Upper lobe of right lung (tissue), 1 donor: Measurements from ENCODE around the gene DYNLT1. TPM values are rescaled to one million over a fixed set of nuclear protein-coding genes. Genes with fewer than 3 reads are reported as not detected.

ENCODE experiments used
- ATAC-seq: fragments of 200-7000 bp; cut with Tn5 transposase; one replicate; pipeline ENCODE4 v1.9.1; 2020; ENCODE audit warnings: mild to moderate bottlenecking, moderate library complexity
- DNase-seq: peaks from one replicate; pipeline ENCODE4 v3.0.0-alpha.2; 2020
- H3K27ac ChIP-seq: fragments of 200-600 bp; one replicate; pipeline ENCODE4 v1.8.0; 2022
- H3K27me3 ChIP-seq: fragments of 200-600 bp; one replicate; pipeline ENCODE4 v1.8.0; 2022; ENCODE audit warnings: mild to moderate bottlenecking
- H3K36me3 ChIP-seq: fragments of 200-600 bp; one replicate; pipeline ENCODE4 v1.8.0; 2022
- H3K4me1 ChIP-seq: fragments of 200-600 bp; one replicate; pipeline ENCODE4 v1.8.0; 2022
- H3K4me3 ChIP-seq: fragments of 200-600 bp; one replicate; pipeline ENCODE4 v1.8.0; 2022; ENCODE audit warnings: mild to moderate bottlenecking
- H3K9me3 ChIP-seq: fragments of 200-600 bp; one replicate; pipeline ENCODE4 v1.8.0; 2022
- CTCF ChIP-seq: fragments of 200-600 bp; IDR thresholded peaks from one replicate; pipeline ENCODE4 v1.8.0; 2022; ENCODE audit warnings: antibody characterized with exemption
- intact Hi-C: fragments of 100-400 bp; cut with DNase I; formaldehyde crosslinking; loops from one replicate; pipeline ENCODE4 v1.11.0; 2022
- microRNA-seq: library from miRNA; unstranded; fragments of <30 nt; microRNA quantifications from one replicate; pipeline ENCODE4 v1.2.0, GENCODE V29; 2020; ENCODE audit warnings: borderline microRNAs expressed
- total RNA-seq: library from RNA; stranded (reverse); fragmentation: NEBNext Ultra II Directional; extraction: Animal tissue kit (Norgen Biotek cat#: 25700); gene quantifications from one replicate; pipeline ENCODE4 v1.2.1, GENCODE V29; 2021
- donor health status: DM: no; HTN: yes; CAD: no; lungs with severe emphysema.

Gene DYNLT1
- total RNA-seq, 1 donor from 2014 or later: 104 TPM

- no peak for TF ChIP-seq CTCF
- Histone ChIP-seq H3K27me3 (no peaks in the 10 kb centered on the region), H3K27ac (no peak overlapping the region), H3K4me1 (no peaks in the 10 kb centered on the region), H3K9me3 (no peaks in the 10 kb centered on the region), H3K4me3 (no peak overlapping the region), H3K36me3 (peaks cover 85% of the 10 kb centered on the region)
- intact Hi-C loops: no loop called here
- no peak for DNase-seq
- ATAC-seq: no peak
Observed at GRCh38 chr6:158593670-158594069, 50.9 kb downstream of the DYNLT1 start.

GRCh38 chr6:158591810-158592209, 52.7 kb downstream of the DYNLT1 start:
- no peak for DNase-seq
- Histone ChIP-seq H3K27ac (no peak overlapping the region), H3K9me3 (no peaks in the 10 kb centered on the region), H3K27me3 (no peaks in the 10 kb centered on the region), H3K36me3 (peaks cover 94% of the 10 kb centered on the region), H3K4me1 (no peaks in the 10 kb centered on the region), H3K4me3 (no peak overlapping the region)
- TF ChIP-seq CTCF: no peak
- intact Hi-C loops: no loop called here
- ATAC-seq: no peak

- Histone ChIP-seq H3K27ac (no peak overlapping the region), H3K4me3 (no peak overlapping the region), H3K9me3 (no peaks in the 10 kb centered on the region), H3K27me3 (no peaks in the 10 kb centered on the region), H3K4me1 (no peaks in the 10 kb centered on the region), H3K36me3 (peaks cover 94% of the 10 kb centered on the region)
- ATAC-seq (no peak), DNase-seq (no peak)
- TF ChIP-seq CTCF: no peak
- intact Hi-C loops: no loop called here
Observed at GRCh38 chr6:158591134-158591809, 53.3 kb downstream of the DYNLT1 start.

GRCh38 chr6:158589366-158589765, 55.2 kb downstream of the DYNLT1 start:
- Histone ChIP-seq H3K9me3 (no peaks in the 10 kb centered on the region), H3K27me3 (no peaks in the 10 kb centered on the region), H3K27ac (no peak overlapping the region), H3K4me3 (no peak overlapping the region), H3K4me1 (no peaks in the 10 kb centered on the region), H3K36me3 (peaks cover 95% of the 10 kb centered on the region)
- TF ChIP-seq CTCF: no peak
- ATAC-seq: no peak
- DNase-seq: no peak
- intact Hi-C loops: no loop called here

- no peaks in the 10 kb centered on the region for H3K27me3 ChIP-seq
- intact Hi-C loops: no loop called here
- no peak for ATAC-seq
- H3K9me3 ChIP-seq: no peaks in the 10 kb centered on the region
- peaks cover 80% of the 10 kb centered on the region for H3K36me3 ChIP-seq
- H3K4me1 ChIP-seq: no peaks in the 10 kb centered on the region
- no peak for TF ChIP-seq CTCF
- DNase-seq: no peak
- H3K27ac ChIP-seq: no peak overlapping the region
- H3K4me3 ChIP-seq: no peak overlapping the region
Observed at GRCh38 chr6:158586652-158587051, 57.9 kb downstream of the DYNLT1 start.

Small RNA genes within 50 kb of the gene (microRNA-seq; reads per million reads assigned to microRNA genes)
- not detected for gene MIR7161

Other genes starting within 250 kb of the DYNLT1 start
- 31.5 TPM for gene TMEM181, start 84.7 kb downstream of the DYNLT1 start, total RNA-seq
- 8.7 TPM for gene SYTL3, start 5.3 kb upstream of the DYNLT1 start, total RNA-seq
- gene EZR, start 174.6 kb upstream of the DYNLT1 start, total RNA-seq: 260 TPM